Testis (tissue), 2 donors: ENCODE data around the gene RILP.

Experiments
- POLR2A ChIP-seq: fragments of 450-650 bp; IDR thresholded peaks from one replicate; pipeline ENCODE4 v1.6.1; 2017; ENCODE audit warnings: antibody characterized with exemption, mild to moderate bottlenecking, moderate library complexity
- TF ChIP-seq, protein P1 (sequence below), 3 experiments: fragments of 450-650 bp in 2 of 3; fragments of 200-600 bp in 1 of 3; sonication (generic) in 1 of 3; IDR thresholded peaks; one replicate each; pipeline ENCODE4 v1.5.1; 2016 to 2019; ENCODE audit warnings: antibody characterized with exemption in 3 of 3, mild to moderate bottlenecking in 2 of 3, moderate library complexity in 1 of 3

DNA sequence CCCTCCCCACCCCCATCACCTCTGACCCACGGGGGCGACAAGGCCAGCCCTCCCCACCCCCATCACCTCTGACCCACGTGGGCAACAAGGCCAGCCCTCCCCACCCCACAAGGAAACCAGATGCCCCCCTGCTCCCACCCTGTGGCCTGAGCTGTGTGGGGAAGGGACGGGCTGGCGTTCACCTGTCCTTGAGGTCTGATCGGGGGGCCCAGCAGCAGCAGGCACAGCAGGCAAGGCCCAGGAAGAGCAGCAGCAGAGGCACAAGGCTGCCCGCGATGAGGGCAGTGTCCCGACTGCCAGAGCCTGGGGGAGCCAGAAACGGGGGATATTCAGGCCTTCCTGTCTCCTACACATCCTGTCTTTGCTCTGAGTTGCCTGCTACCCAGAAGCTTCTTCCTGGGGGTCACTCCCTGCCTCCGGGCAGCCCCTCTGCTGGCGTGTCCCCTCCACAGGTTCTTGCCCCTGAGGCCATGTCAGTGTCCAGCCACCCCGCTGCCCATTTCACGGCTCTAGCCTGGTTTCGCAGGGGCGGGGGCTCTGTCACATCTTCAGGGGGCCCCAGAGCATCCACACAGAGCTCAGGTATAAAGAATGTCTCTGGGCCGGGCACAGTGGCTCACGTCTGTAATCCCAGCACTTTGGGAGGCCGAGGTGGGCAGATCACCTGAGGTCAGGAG is 10.9 kb downstream of the RILP start:
- TF ChIP-seq, protein P1, sequence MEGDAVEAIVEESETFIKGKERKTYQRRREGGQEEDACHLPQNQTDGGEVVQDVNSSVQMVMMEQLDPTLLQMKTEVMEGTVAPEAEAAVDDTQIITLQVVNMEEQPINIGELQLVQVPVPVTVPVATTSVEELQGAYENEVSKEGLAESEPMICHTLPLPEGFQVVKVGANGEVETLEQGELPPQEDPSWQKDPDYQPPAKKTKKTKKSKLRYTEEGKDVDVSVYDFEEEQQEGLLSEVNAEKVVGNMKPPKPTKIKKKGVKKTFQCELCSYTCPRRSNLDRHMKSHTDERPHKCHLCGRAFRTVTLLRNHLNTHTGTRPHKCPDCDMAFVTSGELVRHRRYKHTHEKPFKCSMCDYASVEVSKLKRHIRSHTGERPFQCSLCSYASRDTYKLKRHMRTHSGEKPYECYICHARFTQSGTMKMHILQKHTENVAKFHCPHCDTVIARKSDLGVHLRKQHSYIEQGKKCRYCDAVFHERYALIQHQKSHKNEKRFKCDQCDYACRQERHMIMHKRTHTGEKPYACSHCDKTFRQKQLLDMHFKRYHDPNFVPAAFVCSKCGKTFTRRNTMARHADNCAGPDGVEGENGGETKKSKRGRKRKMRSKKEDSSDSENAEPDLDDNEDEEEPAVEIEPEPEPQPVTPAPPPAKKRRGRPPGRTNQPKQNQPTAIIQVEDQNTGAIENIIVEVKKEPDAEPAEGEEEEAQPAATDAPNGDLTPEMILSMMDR (IDR thresholded peaks at IDR 0.05), result no peak
- TF ChIP-seq POLR2A, result no peak
